ENCODE results near the gene CIITA. TPM values are rescaled to one million over a fixed set of nuclear protein-coding genes. Genes with fewer than 3 reads are reported as not detected.

Gene CIITA
- total RNA-seq, 2 donors from 2014 or later: 4.5 to 9.6 TPM

GRCh38 chr16:10943064-10943353 is 66.0 kb downstream of the CIITA start:
- peaks cover 25% of the 10 kb centered on the region for H3K4me1 ChIP-seq
- H3K9ac ChIP-seq (ENCODE audit: low read depth in 2 of 2, low read length in 2 of 2): peak overlapping the region in 1 of 2 donors; percentile 71
- DNase-seq: no peak
- TF ChIP-seq, protein P1, sequence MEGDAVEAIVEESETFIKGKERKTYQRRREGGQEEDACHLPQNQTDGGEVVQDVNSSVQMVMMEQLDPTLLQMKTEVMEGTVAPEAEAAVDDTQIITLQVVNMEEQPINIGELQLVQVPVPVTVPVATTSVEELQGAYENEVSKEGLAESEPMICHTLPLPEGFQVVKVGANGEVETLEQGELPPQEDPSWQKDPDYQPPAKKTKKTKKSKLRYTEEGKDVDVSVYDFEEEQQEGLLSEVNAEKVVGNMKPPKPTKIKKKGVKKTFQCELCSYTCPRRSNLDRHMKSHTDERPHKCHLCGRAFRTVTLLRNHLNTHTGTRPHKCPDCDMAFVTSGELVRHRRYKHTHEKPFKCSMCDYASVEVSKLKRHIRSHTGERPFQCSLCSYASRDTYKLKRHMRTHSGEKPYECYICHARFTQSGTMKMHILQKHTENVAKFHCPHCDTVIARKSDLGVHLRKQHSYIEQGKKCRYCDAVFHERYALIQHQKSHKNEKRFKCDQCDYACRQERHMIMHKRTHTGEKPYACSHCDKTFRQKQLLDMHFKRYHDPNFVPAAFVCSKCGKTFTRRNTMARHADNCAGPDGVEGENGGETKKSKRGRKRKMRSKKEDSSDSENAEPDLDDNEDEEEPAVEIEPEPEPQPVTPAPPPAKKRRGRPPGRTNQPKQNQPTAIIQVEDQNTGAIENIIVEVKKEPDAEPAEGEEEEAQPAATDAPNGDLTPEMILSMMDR (IDR thresholded peaks at IDR 0.05): no peak
- no peaks in the 10 kb centered on the region for H3K27me3 ChIP-seq
- no peak overlapping the region for H3K27ac ChIP-seq
- H3K9me3 ChIP-seq: no peaks in the 10 kb centered on the region
- H3K36me3 ChIP-seq: no peaks in the 10 kb centered on the region
- no peak overlapping the region for H3K4me3 ChIP-seq
- intact Hi-C loops (cut with DNase I): no loop called here

DNA sequence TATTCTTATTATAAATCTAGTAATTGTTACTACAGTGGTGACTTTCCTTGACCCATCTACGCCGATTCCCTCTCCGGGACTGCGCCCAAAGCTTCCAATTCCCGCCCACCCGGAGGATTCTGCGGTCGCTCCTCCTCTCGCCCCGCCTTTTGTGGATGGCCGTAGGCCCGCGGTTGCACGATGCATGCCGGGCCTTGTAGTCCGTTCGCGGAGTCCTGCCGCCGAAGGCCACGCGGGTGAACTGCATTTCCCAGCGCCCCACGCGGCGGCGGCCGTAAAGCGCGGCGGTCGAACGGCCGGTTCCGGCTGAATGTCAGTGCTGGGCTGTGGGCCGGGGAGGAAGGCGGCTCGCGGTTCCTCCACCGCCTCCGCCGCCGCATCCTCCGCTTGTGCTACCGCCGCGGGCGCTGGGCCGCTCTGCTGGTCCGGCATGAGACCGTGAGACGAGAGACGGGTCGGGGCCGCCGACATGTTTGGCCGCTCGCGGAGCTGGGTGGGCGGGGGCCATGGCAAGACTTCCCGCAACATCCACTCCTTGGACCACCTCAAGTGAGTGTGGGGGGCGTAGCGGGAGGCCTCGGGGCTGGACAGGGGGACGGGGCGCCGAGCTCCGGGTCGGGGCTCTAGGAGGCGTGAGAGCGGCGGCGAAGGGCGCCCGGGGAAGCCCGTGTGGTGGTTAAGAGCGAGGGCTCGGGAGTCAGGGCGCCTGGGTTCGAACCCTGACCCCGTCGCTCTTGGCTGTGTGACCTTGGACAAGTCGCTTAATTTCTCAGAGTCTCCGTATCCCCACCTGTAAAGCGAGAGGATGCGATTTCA is 67.5 kb downstream of the CIITA start, which contains the start of gene CLEC16A:
Gene CLEC16A, plus strand, starts transcription at position 316 of the 816 bp plus-strand sequence. Its CDS starts 154 bp downstream, at position 470.
- Histone ChIP-seq H3K36me3 (no peaks in the 10 kb centered on the region), H3K27ac (peak within 1 kb of the TSS; percentile 56), H3K4me1 (peaks cover 11% of the 10 kb centered on the region), H3K9ac (ENCODE audit: low read depth in 2 of 2, low read length in 2 of 2) (peak within 1 kb of the TSS; percentile 66 to 84), H3K4me3 (peak within 1 kb of the TSS; percentile 93), H3K27me3 (no peaks in the 10 kb centered on the region), H3K9me3 (no peaks in the 10 kb centered on the region)
- intact Hi-C loops (cut with DNase I): no loop called here
- TF ChIP-seq, protein P1 (IDR thresholded peaks at IDR 0.05): no peak
- DNase-seq: peak; percentile 98

DNA sequence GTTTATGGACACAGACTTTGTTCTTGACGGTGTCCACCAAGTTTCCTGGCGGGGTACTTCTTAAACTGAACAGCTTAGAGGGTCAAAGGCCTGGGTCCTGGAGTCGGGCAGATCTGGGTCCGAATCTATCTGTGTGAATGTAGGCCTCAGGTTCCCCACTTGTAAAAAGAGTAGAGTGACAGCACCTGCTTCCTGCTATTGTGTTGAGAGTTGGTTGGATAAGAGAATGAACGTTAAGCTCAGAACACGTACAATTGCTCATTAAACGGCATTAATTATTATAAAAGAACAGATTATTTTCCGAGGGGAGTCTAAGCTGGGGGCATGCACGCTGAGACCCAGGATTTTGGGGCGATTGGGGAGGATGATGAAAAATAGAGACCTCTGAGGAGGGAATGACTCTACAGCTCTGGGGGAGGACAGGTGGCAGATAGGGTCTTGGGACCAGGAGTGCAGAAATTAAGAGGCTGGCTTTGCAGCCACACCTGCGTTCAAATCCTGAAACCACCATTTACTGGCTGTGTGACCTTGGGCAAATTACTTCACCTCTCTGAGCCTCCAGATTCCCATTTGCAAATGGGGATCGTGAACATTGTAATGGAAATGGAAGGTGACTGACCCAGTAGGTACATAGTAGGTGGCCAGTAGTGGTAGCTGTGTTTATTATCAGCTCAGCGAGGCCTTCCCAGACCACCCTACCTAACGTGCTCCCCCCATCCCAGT is 68.2 kb downstream of the CIITA start:
- Histone ChIP-seq H3K9ac (ENCODE audit: low read depth in 2 of 2, low read length in 2 of 2) (peak overlapping the region; percentile 66 to 84), H3K4me3 (peak overlapping the region; percentile 93), H3K27ac (no peak overlapping the region), H3K36me3 (no peaks in the 10 kb centered on the region), H3K9me3 (no peaks in the 10 kb centered on the region), H3K4me1 (peaks cover 5% of the 10 kb centered on the region), H3K27me3 (no peaks in the 10 kb centered on the region)
- TF ChIP-seq, protein P1 (IDR thresholded peaks at IDR 0.05): no peak
- intact Hi-C loops (cut with DNase I): no loop called here
- no peak for DNase-seq

- DNase-seq: no peak
- TF ChIP-seq, protein P1 (IDR thresholded peaks at IDR 0.05): no peak
- Histone ChIP-seq H3K4me1 (peaks cover 5% of the 10 kb centered on the region), H3K36me3 (no peaks in the 10 kb centered on the region), H3K9me3 (no peaks in the 10 kb centered on the region), H3K27me3 (no peaks in the 10 kb centered on the region), H3K9ac (ENCODE audit: low read depth in 2 of 2, low read length in 2 of 2) (no peak overlapping the region), H3K4me3 (no peak overlapping the region), H3K27ac (no peak overlapping the region)
- intact Hi-C loops (cut with DNase I): no loop called here
Observed at GRCh38 chr16:10946308-10946707, 69.3 kb downstream of the CIITA start.

GRCh38 chr16:10947211-10947787 is 70.3 kb downstream of the CIITA start:
- no peak for DNase-seq
- no peak overlapping the region for H3K9ac ChIP-seq (ENCODE audit: low read depth in 2 of 2, low read length in 2 of 2)
- H3K4me1 ChIP-seq: peaks cover 5% of the 10 kb centered on the region
- H3K27me3 ChIP-seq: no peaks in the 10 kb centered on the region
- TF ChIP-seq, protein P1 (IDR thresholded peaks at IDR 0.05): no peak
- H3K4me3 ChIP-seq: no peak overlapping the region
- intact Hi-C loops (cut with DNase I): no loop called here
- no peak overlapping the region for H3K27ac ChIP-seq
- H3K36me3 ChIP-seq: no peaks in the 10 kb centered on the region
- no peaks in the 10 kb centered on the region for H3K9me3 ChIP-seq

All from colonic mucosa (tissue), 4 donors.